ENCODE results near the gene RANBP9. TPM values are rescaled to one million over a fixed set of nuclear protein-coding genes. Genes with fewer than 3 reads are reported as not detected.

Gene RANBP9
- total RNA-seq, 1 donor from 2014 or later, result 44.8 TPM

DNA sequence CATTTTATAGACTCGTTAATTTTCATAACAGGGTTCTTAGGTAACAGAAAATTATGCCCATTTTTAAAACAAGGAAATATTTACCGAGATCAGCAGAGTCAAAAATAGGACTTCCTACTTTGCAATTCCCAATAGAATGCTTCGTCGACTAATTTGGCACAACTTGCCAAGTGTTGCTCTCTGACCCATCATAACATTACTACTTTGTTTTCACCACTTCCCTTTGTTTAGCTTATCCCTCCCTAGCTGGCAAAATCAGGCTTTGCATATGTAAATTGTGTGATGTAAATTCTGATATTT lies 914 bp upstream of the RANBP9 start:
- peaks cover 6% of the 10 kb centered on the region for H3K27me3 Mint-ChIP-seq (ENCODE audit: insufficient read depth, low read depth)
- H3K4me2 ChIP-seq, result peak overlapping the region; percentile 84
- H3K9me3 Mint-ChIP-seq, result peaks cover 11% of the 10 kb centered on the region
- peaks cover 30% of the 10 kb centered on the region for H4K20me1 ChIP-seq (ENCODE audit: low read depth)
- H3K27ac ChIP-seq, result peak overlapping the region; percentile 98
- no peaks in the 10 kb centered on the region for H3K9me3 ChIP-seq (ENCODE audit: low read depth)
- no peaks in the 10 kb centered on the region for H3K27me3 ChIP-seq
- peak overlapping the region; percentile 98 for H3K4me3 ChIP-seq
- peak overlapping the region; percentile 80 for H2AFZ ChIP-seq (replicated peaks)
- peak overlapping the region; percentile 98 for H3K27ac Mint-ChIP-seq
- no peaks in the 10 kb centered on the region for H3K36me3 ChIP-seq
- H3K36me3 Mint-ChIP-seq, result peaks cover 4% of the 10 kb centered on the region
- peaks cover 30% of the 10 kb centered on the region for H3K4me1 Mint-ChIP-seq
- TF ChIP-seq EZH2phosphoT487 (IDR thresholded peaks at IDR 0.05), result no peak
- TF ChIP-seq, protein P1, sequence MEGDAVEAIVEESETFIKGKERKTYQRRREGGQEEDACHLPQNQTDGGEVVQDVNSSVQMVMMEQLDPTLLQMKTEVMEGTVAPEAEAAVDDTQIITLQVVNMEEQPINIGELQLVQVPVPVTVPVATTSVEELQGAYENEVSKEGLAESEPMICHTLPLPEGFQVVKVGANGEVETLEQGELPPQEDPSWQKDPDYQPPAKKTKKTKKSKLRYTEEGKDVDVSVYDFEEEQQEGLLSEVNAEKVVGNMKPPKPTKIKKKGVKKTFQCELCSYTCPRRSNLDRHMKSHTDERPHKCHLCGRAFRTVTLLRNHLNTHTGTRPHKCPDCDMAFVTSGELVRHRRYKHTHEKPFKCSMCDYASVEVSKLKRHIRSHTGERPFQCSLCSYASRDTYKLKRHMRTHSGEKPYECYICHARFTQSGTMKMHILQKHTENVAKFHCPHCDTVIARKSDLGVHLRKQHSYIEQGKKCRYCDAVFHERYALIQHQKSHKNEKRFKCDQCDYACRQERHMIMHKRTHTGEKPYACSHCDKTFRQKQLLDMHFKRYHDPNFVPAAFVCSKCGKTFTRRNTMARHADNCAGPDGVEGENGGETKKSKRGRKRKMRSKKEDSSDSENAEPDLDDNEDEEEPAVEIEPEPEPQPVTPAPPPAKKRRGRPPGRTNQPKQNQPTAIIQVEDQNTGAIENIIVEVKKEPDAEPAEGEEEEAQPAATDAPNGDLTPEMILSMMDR (IDR thresholded peaks at IDR 0.05), result no peak
- TF ChIP-seq EZH2 (IDR thresholded peaks at IDR 0.05), result no peak
- no peak overlapping the region for H3K9ac ChIP-seq
- peaks cover 34% of the 10 kb centered on the region for H3K79me2 ChIP-seq (ENCODE audit: low read depth)
- H3K4me3 Mint-ChIP-seq, result peak overlapping the region; percentile 96
- H3K4me1 ChIP-seq, result peaks cover 30% of the 10 kb centered on the region
- DNase-seq (ENCODE audit: low spot score), result no peak
- peaks cover 26% of the 10 kb centered on the region for H3F3A ChIP-seq (ENCODE audit: low read depth)

- Mint-ChIP-seq H3K9me3 (peaks cover 5% of the 10 kb centered on the region), H3K4me3 (no peak overlapping the region), H3K36me3 (peaks cover 7% of the 10 kb centered on the region), H3K4me1 (peaks cover 30% of the 10 kb centered on the region), H3K27me3 (ENCODE audit: insufficient read depth, low read depth) (peaks cover 4% of the 10 kb centered on the region), H3K27ac (no peak overlapping the region)
- Histone ChIP-seq H3K27me3 (no peaks in the 10 kb centered on the region), H3K9ac (peak overlapping the region; percentile 44), H3K4me2 (peak overlapping the region; percentile 63), H3K4me3 (peak overlapping the region; percentile 98), H3K9me3 (ENCODE audit: low read depth) (no peaks in the 10 kb centered on the region), H4K20me1 (ENCODE audit: low read depth) (peaks cover 30% of the 10 kb centered on the region), H2AFZ (replicated peaks) (no peak overlapping the region), H3K4me1 (peaks cover 30% of the 10 kb centered on the region), H3K27ac (peak overlapping the region; percentile 88), H3F3A (ENCODE audit: low read depth) (peaks cover 26% of the 10 kb centered on the region), H3K79me2 (ENCODE audit: low read depth) (peaks cover 46% of the 10 kb centered on the region), H3K36me3 (no peaks in the 10 kb centered on the region)
- no peak for DNase-seq (ENCODE audit: low spot score)
- no peak for TF ChIP-seq EZH2 (IDR thresholded peaks at IDR 0.05)
- TF ChIP-seq, protein P1 (IDR thresholded peaks at IDR 0.05), result peak; percentile 34
- TF ChIP-seq EZH2phosphoT487 (IDR thresholded peaks at IDR 0.05), result no peak
Observed at GRCh38 chr6:13711324-13711732, 307 bp downstream of the RANBP9 start.

- H4K20me1 ChIP-seq (ENCODE audit: low read depth), result peaks cover 30% of the 10 kb centered on the region
- TF ChIP-seq EZH2phosphoT487 (IDR thresholded peaks at IDR 0.05) (no peak), EZH2 (IDR thresholded peaks at IDR 0.05) (no peak)
- TF ChIP-seq, protein P1 (IDR thresholded peaks at IDR 0.05), result no peak
- peaks cover 30% of the 10 kb centered on the region for H3K4me1 ChIP-seq
- H3K9me3 ChIP-seq (ENCODE audit: low read depth), result no peaks in the 10 kb centered on the region
- peaks cover 3% of the 10 kb centered on the region for H3K9me3 Mint-ChIP-seq
- peaks cover 26% of the 10 kb centered on the region for H3F3A ChIP-seq (ENCODE audit: low read depth)
- H3K9ac ChIP-seq, result peak overlapping the region; percentile 73
- peak overlapping the region; percentile 98 for H3K27ac Mint-ChIP-seq
- peak overlapping the region; percentile 100 for H3K4me3 Mint-ChIP-seq
- H2AFZ ChIP-seq (replicated peaks), result peak overlapping the region; percentile 76
- no peaks in the 10 kb centered on the region for H3K36me3 ChIP-seq
- H3K4me3 ChIP-seq, result peak overlapping the region; percentile 98
- peak; percentile 67 for DNase-seq (ENCODE audit: low spot score)
- H3K27ac ChIP-seq, result no peak overlapping the region
- H3K27me3 ChIP-seq, result no peaks in the 10 kb centered on the region
- H3K36me3 Mint-ChIP-seq, result peaks cover 10% of the 10 kb centered on the region
- H3K4me2 ChIP-seq, result peak overlapping the region; percentile 99
- peaks cover 30% of the 10 kb centered on the region for H3K4me1 Mint-ChIP-seq
- H3K79me2 ChIP-seq (ENCODE audit: low read depth), result peaks cover 52% of the 10 kb centered on the region
- H3K27me3 Mint-ChIP-seq (ENCODE audit: insufficient read depth, low read depth), result peaks cover 2% of the 10 kb centered on the region
Observed at GRCh38 chr6:13710552-13711323, 897 bp downstream of the RANBP9 start.

Data from neural progenitor cell (in vitro differentiated cells).